ENCODE results near the gene NELFE.
"Not testable (repeated sequence)": the region's sequence is repeated elsewhere in the genome, so short reads cannot be mapped to it uniquely, and the experiment has no call there.

The NELFE gene

DNA sequence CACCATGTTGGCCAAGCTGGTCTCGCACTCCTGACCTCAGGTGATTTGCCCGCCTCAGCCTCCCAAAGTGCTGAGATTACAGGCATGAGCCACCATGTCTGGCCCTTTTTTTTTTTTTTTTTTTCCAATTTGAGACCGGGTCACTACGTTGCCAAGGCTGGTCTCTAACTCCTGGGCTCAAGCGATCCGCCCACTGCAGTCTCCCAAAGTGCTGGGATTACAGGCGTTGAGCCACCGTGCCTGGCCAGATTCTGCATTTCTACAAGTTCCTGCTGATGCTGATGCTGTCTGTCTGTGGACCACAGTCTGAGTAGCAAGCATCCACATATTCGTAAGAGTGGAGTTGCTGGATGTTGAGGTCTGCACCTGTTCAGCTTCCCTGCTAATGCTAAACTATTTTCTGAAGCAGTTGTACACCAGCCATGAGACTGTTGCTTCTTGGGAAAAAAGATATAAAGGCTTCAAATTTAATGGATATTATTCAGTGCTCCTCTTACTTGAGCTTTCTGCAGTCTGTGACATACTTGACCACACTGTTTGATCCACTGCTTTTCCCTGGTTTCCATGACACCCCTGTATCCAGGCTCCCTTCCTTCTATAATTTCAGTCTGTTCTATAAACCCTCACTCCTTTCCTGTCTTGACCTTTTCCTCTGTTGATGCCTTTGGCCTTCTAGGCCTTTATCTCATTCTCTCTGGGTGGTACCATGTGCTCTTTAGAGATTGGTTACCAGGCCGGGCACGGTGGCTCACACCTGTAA, 46.8 kb downstream of the NELFE start:
- no peaks in the 10 kb centered on the region for H3K36me3 ChIP-seq (ENCODE audit: control insufficient read depth, insufficient read depth, low read length)
- no peak overlapping the region for H3K4me3 ChIP-seq (ENCODE audit: low read depth, low read length)
- H3K9ac ChIP-seq (ENCODE audit: low read length): no peak overlapping the region
- no peaks in the 10 kb centered on the region for H3K4me1 ChIP-seq (ENCODE audit: control insufficient read depth, insufficient read depth, low read length)
- H3K27me3 ChIP-seq (ENCODE audit: control insufficient read depth, insufficient read depth, low read length): no peaks in the 10 kb centered on the region
- no peak overlapping the region for H3K27ac ChIP-seq (ENCODE audit: low read depth, low read length)
- H3K9me3 ChIP-seq (ENCODE audit: control insufficient read depth, insufficient read depth, low read depth, low read length): no peaks in the 10 kb centered on the region

DNA sequence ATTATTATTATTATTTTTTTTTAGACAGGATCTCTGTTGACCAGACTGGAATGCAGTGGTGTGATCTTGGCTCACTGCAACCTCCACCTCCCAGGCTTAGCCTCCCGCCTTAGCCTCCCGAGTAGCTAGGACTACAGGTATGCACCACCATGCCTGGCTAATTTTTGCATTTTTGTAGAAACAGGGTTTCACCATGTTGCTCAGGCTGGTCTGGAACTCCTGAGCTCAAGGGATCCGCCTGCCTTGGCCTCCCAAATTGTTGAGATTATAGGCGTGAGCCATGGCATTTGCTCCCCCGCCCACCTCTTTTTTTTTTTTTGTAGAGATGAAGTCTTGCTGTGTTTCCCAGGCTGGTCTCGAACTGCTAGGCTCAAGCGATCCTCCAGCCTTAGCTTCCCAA, 49.5 kb downstream of the NELFE start:
- H3K4me3 ChIP-seq (ENCODE audit: low read depth, low read length); H3K27ac ChIP-seq (ENCODE audit: low read depth, low read length); H3K9ac ChIP-seq (ENCODE audit: low read length); H3K27me3 ChIP-seq (ENCODE audit: control insufficient read depth, insufficient read depth, low read length); H3K4me1 ChIP-seq (ENCODE audit: control insufficient read depth, insufficient read depth, low read length); H3K36me3 ChIP-seq (ENCODE audit: control insufficient read depth, insufficient read depth, low read length); H3K9me3 ChIP-seq (ENCODE audit: control insufficient read depth, insufficient read depth, low read depth, low read length): not testable (repeated sequence)

DNA sequence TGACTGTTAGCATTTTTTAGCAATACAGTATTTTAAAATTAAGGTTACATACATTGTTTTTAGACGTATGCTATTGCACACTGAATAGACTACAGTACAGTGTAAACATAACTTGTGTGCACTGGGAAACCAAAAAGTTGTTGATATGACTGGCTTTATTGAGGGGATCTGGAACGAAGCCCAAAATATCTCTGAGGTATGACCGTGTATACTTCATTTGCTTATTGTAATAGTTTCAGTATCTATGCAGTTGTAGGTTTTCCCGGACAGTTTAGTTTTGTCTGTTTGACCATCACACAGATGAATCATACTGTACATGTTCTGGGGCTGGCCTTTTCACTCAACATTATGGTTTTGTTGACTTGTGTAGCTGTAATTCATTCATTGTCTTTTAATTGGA, 50.0 kb downstream of the NELFE start:
- no peaks in the 10 kb centered on the region for H3K27me3 ChIP-seq (ENCODE audit: control insufficient read depth, insufficient read depth, low read length)

DNA sequence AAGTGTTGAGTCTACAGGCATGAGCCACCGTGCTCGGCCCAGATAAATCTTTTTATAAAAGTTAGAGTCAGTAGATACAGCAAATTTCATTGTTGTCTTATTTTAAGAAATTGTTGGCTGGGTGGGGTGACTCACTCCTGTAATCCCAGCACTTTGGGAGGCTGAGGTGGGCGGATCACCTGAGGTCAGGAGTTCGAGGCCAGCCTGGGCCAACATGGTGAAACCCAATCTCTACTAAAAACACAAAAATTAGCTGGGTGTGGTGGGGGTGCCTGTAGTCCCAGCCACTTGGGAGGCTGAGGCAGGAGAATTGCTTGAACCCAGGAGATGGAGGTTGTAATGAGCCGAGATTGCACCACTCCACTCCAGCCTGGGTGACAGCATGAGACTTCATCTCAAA, 50.5 kb downstream of the NELFE start:
- H3K4me1 ChIP-seq (ENCODE audit: control insufficient read depth, insufficient read depth, low read length); H3K27me3 ChIP-seq (ENCODE audit: control insufficient read depth, insufficient read depth, low read length); H3K4me3 ChIP-seq (ENCODE audit: low read depth, low read length); H3K36me3 ChIP-seq (ENCODE audit: control insufficient read depth, insufficient read depth, low read length); H3K27ac ChIP-seq (ENCODE audit: low read depth, low read length); H3K9ac ChIP-seq (ENCODE audit: low read length); H3K9me3 ChIP-seq (ENCODE audit: control insufficient read depth, insufficient read depth, low read depth, low read length): not testable (repeated sequence)

More for the DNA sequence above, 50.0 kb downstream of the NELFE start:
- Histone ChIP-seq H3K27ac (ENCODE audit: low read depth, low read length) (no peak overlapping the region), H3K4me3 (ENCODE audit: low read depth, low read length) (no peak overlapping the region), H3K9ac (ENCODE audit: low read length) (no peak overlapping the region), H3K4me1 (ENCODE audit: control insufficient read depth, insufficient read depth, low read length) (peaks cover 9% of the 10 kb centered on the region), H3K36me3 (ENCODE audit: control insufficient read depth, insufficient read depth, low read length) (no peaks in the 10 kb centered on the region), H3K9me3 (ENCODE audit: control insufficient read depth, insufficient read depth, low read depth, low read length) (no peaks in the 10 kb centered on the region)

DNA sequence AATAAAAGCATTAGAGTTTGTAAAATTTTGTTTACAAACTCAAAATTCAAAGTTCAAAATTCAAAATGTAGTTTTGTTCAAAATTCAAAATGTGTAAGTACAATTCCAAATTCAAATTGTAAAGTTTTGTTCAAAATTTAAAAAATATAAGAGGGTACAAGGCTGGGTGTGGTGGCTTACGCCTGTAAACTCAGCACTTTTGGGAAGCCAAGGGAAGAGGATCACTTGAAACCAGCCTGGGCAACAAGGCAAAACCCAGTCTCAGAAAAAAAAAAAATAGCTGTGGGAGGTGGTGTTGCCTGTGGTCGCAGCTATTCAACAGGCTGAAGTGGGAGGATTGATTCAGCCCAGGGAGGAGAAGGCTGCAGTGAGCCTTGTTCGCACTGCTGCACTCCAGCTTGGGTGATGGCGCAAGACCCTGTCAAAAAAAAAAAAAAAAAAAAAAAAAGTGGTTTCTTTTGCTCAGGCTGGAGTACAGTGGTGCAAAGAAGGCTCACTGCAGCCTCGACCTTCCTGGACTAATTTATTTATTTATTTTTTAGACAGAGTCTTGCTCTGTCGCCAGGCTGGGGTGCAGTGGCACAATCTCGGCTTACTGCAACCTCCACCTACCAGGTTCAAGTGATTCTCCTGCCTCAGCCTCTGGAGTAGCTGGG, 51.5 kb downstream of the NELFE start:
- Histone ChIP-seq H3K36me3 (ENCODE audit: control insufficient read depth, insufficient read depth, low read length) (no peaks in the 10 kb centered on the region), H3K9me3 (ENCODE audit: control insufficient read depth, insufficient read depth, low read depth, low read length) (no peaks in the 10 kb centered on the region), H3K27me3 (ENCODE audit: control insufficient read depth, insufficient read depth, low read length) (no peaks in the 10 kb centered on the region), H3K9ac (ENCODE audit: low read length) (no peak overlapping the region), H3K4me1 (ENCODE audit: control insufficient read depth, insufficient read depth, low read length) (peaks cover 14% of the 10 kb centered on the region), H3K4me3 (ENCODE audit: low read depth, low read length) (no peak overlapping the region), H3K27ac (ENCODE audit: low read depth, low read length) (no peak overlapping the region)

DNA sequence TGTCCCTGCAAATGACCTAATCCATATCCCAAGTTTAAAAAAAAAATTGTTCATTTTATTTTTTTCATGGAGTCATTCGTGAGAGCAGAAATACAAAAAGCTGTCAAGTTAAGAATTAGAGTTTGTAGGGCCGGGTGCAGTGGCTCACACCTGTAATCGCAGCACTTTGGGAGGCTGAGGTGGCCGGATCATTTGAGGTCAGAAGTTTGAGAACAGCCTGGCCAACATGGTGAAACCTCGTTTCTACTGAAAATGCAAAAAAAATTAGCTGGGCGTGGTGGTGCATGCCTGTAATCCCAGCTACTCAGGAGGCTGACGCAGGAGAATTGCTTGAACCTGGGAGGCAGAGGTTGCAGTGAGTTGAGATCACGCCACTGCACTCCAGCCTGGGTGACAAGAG, 52.0 kb downstream of the NELFE start:
- not testable (repeated sequence) for H3K36me3 ChIP-seq (ENCODE audit: control insufficient read depth, insufficient read depth, low read length); H3K27me3 ChIP-seq (ENCODE audit: control insufficient read depth, insufficient read depth, low read length); H3K9ac ChIP-seq (ENCODE audit: low read length); H3K27ac ChIP-seq (ENCODE audit: low read depth, low read length); H3K9me3 ChIP-seq (ENCODE audit: control insufficient read depth, insufficient read depth, low read depth, low read length); H3K4me3 ChIP-seq (ENCODE audit: low read depth, low read length)
- H3K4me1 ChIP-seq (ENCODE audit: control insufficient read depth, insufficient read depth, low read length): peaks cover 14% of the 10 kb centered on the region

DNA sequence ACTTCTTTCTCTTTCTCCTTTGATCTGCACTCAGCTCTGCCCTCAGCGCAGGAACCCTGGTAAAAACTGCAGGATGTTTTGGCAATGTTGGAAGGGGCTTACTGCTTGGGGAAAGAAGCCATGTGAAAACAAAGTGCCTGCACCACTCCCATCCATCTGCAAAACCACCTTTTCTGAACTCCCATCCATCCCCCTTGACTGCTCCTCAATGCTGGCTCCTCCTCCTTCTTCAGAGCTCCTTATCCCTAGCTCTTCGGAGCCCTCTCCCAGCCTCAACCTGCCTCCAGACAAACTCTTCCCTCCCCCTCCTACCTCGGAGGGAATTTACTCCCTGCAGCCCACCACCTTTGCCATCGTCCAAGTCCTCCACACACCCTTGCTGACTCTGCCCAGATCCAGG, 52.6 kb downstream of the NELFE start:
- Histone ChIP-seq H3K36me3 (ENCODE audit: control insufficient read depth, insufficient read depth, low read length) (no peaks in the 10 kb centered on the region), H3K4me3 (ENCODE audit: low read depth, low read length) (peak overlapping the region; percentile 17; the same call in 1 of the 2 replicates), H3K9ac (ENCODE audit: low read length) (no peak overlapping the region), H3K27ac (ENCODE audit: low read depth, low read length) (no peak overlapping the region), H3K9me3 (ENCODE audit: control insufficient read depth, insufficient read depth, low read depth, low read length) (no peaks in the 10 kb centered on the region), H3K27me3 (ENCODE audit: control insufficient read depth, insufficient read depth, low read length) (no peaks in the 10 kb centered on the region), H3K4me1 (ENCODE audit: control insufficient read depth, insufficient read depth, low read length) (peaks cover 15% of the 10 kb centered on the region)

DNA sequence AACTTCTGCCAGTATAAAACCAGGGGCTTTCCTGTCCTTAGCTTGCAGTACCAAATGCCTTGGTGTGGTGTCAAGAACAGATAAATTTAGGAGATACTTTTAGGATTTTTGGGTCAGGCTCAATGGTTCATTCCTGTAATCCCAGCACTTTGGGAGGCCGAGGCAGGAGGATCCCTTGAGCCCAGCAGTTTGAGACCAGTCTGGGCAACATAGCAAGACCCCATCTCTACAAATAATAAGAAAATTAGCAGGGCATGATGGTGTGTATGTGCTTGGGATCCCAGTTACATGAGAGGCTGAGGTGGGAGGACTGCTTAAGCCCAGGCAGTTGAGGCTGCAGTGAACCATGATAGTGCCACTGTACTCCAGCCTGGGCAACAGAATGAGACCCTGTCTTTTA, 53.7 kb downstream of the NELFE start:
- Histone ChIP-seq H3K27me3 (ENCODE audit: control insufficient read depth, insufficient read depth, low read length) (no peaks in the 10 kb centered on the region), H3K4me3 (ENCODE audit: low read depth, low read length) (no peak overlapping the region), H3K36me3 (ENCODE audit: control insufficient read depth, insufficient read depth, low read length) (no peaks in the 10 kb centered on the region), H3K9ac (ENCODE audit: low read length) (no peak overlapping the region), H3K9me3 (ENCODE audit: control insufficient read depth, insufficient read depth, low read depth, low read length) (no peaks in the 10 kb centered on the region), H3K27ac (ENCODE audit: low read depth, low read length) (no peak overlapping the region), H3K4me1 (ENCODE audit: control insufficient read depth, insufficient read depth, low read length) (peaks cover 19% of the 10 kb centered on the region)

DNA sequence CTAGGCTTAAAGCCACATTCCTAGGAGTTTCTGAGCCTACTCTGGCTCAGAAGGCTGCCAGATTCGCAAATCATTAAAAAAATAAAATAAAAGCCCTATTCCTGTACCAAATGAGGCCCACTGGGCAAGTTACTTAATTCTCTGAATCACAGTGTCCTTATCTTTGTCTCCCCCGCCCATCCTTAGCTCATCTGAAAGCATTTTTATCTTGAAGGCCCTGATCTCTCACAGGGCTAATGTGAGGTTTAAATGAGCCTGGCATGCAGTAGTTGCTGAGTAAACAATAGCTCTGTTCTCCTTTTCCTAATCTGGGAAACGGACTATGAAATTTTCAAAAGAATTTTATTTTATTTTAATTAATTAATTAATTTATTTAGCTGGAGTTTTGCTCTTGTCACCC, 54.8 kb downstream of the NELFE start:
- H3K27ac ChIP-seq (ENCODE audit: low read depth, low read length): no peak overlapping the region
- no peaks in the 10 kb centered on the region for H3K36me3 ChIP-seq (ENCODE audit: control insufficient read depth, insufficient read depth, low read length)
- H3K9ac ChIP-seq (ENCODE audit: low read length): no peak overlapping the region
- H3K9me3 ChIP-seq (ENCODE audit: control insufficient read depth, insufficient read depth, low read depth, low read length): no peaks in the 10 kb centered on the region
- no peaks in the 10 kb centered on the region for H3K27me3 ChIP-seq (ENCODE audit: control insufficient read depth, insufficient read depth, low read length)
- peaks cover 19% of the 10 kb centered on the region for H3K4me1 ChIP-seq (ENCODE audit: control insufficient read depth, insufficient read depth, low read length)
- H3K4me3 ChIP-seq (ENCODE audit: low read depth, low read length): no peak overlapping the region

Measured in HUES6 (cell line).